ENCODE data around the gene TMEM178A.
"Not testable (repeated sequence)": the region's sequence is repeated elsewhere in the genome, so short reads cannot be mapped to it uniquely, and the experiment has no call there.

Gene TMEM178A

GRCh38 chr2:39665811-39666490 lies at the start of gene TMEM178A:
TSS of gene TMEM178A (plus strand) at chr2:39665917. CDS start at chr2:39665975, 58 bp downstream.
- no peak for DNase-seq

GRCh38 chr2:39618236-39618635 lies 47.5 kb upstream of the TMEM178A start:
- no peak for DNase-seq

DNA sequence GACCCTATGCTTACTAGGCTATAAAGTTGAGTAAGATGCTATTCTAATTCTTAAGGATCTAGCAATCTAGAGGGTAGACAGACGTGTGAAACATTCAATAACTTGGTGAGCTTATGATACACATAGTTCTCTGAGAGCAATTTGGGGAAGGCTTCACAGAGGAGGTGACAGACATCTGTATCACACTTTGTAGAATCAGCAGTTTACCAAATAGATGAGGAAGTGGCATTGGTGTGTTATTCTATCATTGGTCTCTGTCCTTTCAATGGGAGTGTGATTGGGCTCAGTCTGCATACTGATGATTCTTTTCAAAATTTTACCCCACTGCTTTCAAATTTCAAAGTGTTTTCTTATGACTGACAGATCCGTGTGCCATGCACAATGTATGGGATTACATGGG lies 47.0 kb upstream of the TMEM178A start:
- DNase-seq, result no peak

DNA sequence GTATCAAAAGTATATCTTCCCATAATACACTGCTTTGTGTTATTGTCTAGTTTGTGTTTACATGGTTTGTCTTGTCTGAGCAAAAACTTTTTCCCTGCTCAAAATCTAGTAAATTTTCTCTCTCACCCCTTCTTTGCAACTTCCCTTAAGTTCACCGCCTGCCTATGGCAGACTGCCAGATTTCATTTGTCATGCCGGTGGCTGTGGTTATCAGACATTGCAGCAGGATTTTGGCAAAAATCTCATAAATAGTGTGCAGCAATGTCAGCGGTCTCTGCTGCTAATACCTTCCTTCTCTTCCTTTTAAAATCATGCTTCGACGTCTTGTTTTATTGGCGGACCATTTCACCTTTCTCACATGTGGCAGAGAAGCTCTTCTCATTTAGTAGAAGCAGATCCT lies 45.6 kb upstream of the TMEM178A start:
- no peak for DNase-seq

GRCh38 chr2:39621596-39621995 lies 44.1 kb upstream of the TMEM178A start:
- no peak for DNase-seq

GRCh38 chr2:39622860-39623259 lies 42.9 kb upstream of the TMEM178A start:
- no peak for DNase-seq

GRCh38 chr2:39623917-39624316 lies 41.8 kb upstream of the TMEM178A start:
- DNase-seq, result no peak

DNA sequence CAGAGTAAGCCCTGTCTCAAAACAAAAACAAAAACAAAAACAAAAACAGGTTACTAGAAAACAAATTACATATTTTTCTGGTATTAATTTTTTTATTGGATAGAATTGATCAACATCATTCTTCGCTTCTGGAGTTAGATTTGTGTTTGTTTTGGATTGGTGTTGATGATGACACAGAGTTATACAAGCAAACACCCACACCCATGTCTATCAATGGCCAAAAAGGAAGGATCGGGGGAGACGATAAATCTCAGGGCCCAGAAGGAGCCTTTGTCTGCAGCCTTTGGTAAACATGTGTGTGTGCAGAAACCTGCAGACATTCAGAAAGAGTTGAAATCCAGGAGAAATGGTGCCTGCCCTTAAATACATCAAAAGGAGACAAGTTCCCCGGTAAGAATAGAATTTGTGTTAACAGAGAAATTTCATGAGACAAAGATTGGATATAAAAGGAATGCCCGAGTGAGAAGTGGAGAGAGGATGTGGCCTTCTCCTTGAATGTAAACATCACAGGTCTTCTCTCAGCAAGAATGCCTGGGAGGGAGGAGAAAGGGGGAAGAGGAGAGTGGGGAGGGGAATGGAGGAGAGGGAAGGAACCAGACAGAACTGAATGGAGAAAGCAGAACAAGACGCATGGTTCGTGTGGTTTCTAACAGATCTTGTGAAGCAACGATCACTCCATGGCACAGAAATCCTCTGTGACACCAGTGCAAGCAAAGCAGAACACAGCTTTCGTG lies 40.4 kb upstream of the TMEM178A start:
- DNase-seq, result no peak

- DNase-seq, result no peak
Measured at GRCh38 chr2:39625927-39626270, 39.8 kb upstream of the TMEM178A start.

GRCh38 chr2:39628346-39628745 lies 37.4 kb upstream of the TMEM178A start:
- not testable (repeated sequence) for DNase-seq

- no peak for DNase-seq
Measured at GRCh38 chr2:39629646-39630045, 36.1 kb upstream of the TMEM178A start.

DNA sequence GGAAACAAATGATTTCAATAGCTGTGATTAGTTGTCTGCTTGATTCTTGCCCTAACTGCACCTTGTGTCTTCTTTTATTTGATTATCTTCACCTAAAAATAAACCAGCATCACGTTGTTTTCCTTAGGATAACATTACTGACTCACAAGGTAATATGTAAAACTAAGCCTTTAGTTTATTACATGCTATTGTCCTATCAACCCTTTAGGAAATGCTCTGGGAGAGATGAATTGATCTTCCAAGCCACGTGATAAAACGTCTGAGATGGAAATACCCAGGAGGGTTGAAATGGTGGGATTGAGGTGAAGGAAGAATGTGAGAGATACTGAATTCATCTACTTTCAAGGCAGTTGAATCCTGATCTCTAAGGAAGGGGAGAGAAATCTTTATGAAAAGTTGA lies 34.5 kb upstream of the TMEM178A start:
- no peak for DNase-seq

DNA sequence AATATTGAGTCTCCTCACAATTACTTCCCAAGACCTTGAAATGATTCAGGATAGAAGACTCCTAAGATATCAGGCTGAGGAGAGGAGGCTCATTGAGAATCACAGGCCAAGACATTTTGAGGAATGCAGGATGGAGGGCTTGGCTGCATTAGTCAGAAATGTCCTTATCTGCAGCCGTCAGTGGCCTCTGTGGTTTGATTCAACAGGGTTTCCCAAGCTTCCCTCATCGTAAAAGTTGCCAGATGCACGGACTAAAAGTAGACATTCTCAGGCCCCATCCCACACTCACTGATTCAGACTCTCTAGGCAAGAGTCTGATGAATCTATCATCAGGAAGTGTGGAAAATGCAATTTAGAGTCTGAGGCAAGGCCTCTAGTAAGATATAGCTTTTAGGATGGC lies 34.0 kb upstream of the TMEM178A start:
- DNase-seq, result no peak

GRCh38 chr2:39632876-39633275 lies 32.8 kb upstream of the TMEM178A start:
- no peak for DNase-seq

DNA sequence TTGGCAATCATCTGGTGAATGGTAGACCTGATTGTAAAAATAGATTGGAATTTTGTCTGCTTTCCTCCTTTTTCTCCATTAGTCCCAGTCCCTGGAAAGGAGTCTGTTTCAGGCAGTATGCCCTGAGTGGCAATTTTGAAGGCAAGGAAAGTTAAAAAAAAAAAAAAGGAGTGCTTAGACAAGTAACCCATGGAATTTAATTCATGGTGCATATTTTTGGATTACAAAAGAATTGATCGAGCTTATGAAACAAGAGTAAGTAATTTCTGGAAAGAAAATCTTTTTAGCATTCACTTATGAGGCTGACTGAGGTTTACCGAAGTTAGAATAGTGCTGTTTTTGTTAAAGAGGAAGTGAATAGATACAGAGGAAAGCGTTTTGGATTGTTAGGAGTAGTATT lies 29.4 kb upstream of the TMEM178A start:
- DNase-seq, result no peak

DNA sequence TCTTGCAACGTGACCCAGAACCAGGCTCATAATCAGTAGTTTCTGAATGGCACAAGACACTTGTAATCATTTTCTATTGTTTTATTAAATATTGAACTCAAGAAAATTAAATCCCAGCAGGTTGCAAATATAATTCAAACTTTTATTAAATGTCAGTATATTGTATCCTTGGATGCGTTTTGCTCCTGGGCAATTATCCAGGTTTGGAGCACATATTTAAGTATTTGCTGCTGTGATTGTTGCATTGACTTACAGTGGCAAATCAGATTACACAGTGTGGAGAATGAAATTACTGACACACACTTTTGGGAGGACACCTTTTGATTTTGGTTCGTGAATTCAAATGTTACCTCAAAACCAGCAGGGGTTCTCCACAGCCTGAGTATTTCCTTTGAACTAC lies 27.1 kb upstream of the TMEM178A start:
- no peak for DNase-seq

GRCh38 chr2:39640107-39640506 lies 25.6 kb upstream of the TMEM178A start:
- no peak for DNase-seq

GRCh38 chr2:39640681-39641080 lies 25.0 kb upstream of the TMEM178A start:
- no peak for DNase-seq

- no peak for DNase-seq
Measured at GRCh38 chr2:39641635-39642034, 24.1 kb upstream of the TMEM178A start.

DNA sequence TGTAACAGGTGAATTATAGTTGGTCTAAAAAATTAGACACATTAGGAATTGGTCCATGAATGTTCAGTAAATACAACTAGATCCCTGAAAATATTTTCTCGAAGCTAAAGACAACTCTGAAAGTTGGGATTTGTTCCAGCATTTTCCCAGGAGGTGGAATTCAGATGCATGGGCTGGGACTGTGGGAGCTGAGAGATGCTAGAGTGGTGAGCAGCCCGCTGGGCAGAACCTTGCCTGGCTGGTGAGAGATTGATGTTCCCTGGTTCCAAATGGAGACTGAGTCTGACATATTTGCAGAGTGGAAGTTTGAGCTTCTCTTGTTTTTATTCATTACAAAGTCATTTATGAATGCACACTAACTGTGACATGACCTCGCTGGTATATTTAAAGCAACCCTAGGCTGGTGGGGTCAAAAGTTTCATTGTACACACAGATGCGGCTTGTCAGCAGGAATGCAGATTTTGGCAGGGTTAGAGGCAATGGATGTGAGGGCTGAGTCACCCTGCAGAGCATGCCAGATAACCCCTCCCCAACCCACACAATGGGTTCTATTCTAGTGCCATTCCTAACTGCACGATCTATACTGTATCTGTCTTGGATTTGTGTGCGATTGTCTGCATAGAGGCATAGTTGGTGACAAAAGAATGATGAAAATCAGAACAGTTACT lies 23.5 kb upstream of the TMEM178A start:
- DNase-seq, result no peak

- no peak for DNase-seq
Measured at GRCh38 chr2:39645826-39646225, 19.9 kb upstream of the TMEM178A start.

- DNase-seq, result no peak
Measured at GRCh38 chr2:39646267-39646666, 19.4 kb upstream of the TMEM178A start.

DNA sequence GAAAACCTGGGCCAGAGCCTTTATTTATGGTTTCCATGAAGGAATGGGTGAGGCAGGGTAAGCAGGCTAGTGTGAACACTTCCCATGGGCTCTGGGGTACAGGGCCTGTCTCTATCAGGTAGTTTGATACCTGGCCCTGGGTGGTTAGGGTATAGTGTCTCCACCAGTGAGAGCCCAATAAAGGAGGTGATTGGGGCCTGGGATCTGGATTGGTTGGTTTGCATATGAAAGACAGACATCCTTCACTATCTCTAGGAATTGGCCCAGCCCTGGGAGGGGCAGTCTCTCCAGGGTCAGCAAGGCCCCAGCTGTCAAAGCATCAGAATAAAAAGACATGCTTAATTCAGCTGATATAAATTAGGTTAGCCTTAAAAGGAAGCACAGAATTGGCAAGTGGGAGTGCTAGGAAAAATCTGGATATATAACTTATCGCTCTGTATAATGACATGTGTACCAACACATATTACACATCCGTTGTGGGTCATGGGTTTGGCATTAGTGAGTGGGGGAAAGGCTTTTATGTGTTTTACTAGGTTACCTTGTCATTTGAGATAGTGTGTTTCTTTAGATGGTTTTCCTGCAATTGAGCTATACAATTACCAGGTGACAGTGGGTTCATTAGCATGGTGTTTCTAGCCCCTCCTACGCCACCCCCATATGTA lies 18.5 kb upstream of the TMEM178A start:
- DNase-seq, result no peak

- DNase-seq, result no peak
Measured at GRCh38 chr2:39648580-39648979, 17.1 kb upstream of the TMEM178A start.

All from activated CD4-positive, alpha-beta T cell treated with anti-CD3 and anti-CD28 coated beads, Interleukin-2, amount 50 U/mL, for 1 hour (primary cell).